Measurements from ENCODE around the gene CARD19. TPM values are rescaled to one million over a fixed set of nuclear protein-coding genes. Genes with fewer than 3 reads are reported as not detected.

CARD19 gene
- total RNA-seq, 1 experiment from 2014 or later, result 11.4 TPM

DNA sequence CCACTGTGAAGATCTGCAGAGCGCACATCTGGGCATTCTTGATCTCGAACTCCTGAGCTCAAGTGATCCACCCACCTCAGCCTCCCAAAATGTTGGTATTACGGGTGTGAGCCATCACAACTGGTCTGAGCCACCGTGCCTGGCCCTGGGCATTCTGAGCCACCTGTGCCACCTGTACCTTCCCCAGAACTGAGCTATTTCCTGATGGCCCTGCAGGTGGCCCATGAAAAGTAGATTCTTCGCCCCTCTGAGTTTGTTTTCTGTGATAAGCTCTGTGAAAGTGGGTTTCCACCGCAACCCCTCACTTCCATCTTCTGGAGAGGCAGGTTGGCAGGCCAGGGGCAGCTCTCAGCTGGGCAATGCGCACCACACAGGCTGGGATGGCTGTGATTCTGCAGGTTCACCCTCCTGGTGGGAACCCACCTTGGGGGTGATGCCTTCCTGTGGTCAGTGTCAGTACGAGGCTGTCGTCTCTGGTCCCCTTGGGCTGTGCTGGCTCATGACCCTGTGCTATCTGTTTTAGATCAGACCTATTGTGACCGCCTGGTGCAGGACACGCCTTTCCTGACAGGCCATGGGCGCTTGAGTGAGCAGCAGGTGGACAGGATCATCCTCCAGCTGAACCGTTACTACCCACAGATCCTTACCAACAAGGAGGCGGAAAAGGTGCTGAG is 11.3 kb downstream of the CARD19 start:
- POLR2A ChIA-PET, result no interaction called here
- Mint-ChIP-seq H3K4me1 (ENCODE audit: low read depth, unreplicated experiment) (no peaks in the 10 kb centered on the region), H3K4me3 (ENCODE audit: unreplicated experiment) (no peak overlapping the region), H3K9me3 (ENCODE audit: unreplicated experiment) (peaks cover 10% of the 10 kb centered on the region), H3K27me3 (ENCODE audit: insufficient read depth, unreplicated experiment) (no peaks in the 10 kb centered on the region), H3K27ac (ENCODE audit: unreplicated experiment) (no peak overlapping the region), H3K36me3 (ENCODE audit: insufficient read depth, unreplicated experiment) (no peaks in the 10 kb centered on the region)
- Histone ChIP-seq H3K4me3 (ENCODE audit: low read depth, low read length) (no peak overlapping the region), H3K36me3 (ENCODE audit: control insufficient read depth, insufficient read depth, low read length) (no peaks in the 10 kb centered on the region), H3K9me3 (no peaks in the 10 kb centered on the region), H3K4me1 (no peaks in the 10 kb centered on the region), H3K27me3 (replicated peaks; ENCODE audit: control insufficient read depth, insufficient read depth, low read length) (no peaks in the 10 kb centered on the region)
- DNase-seq, result no peak
- intact Hi-C loops (cut with micrococcal nuclease; ENCODE audit: unreplicated experiment), result no loop called here
- TF ChIP-seq, protein P1, sequence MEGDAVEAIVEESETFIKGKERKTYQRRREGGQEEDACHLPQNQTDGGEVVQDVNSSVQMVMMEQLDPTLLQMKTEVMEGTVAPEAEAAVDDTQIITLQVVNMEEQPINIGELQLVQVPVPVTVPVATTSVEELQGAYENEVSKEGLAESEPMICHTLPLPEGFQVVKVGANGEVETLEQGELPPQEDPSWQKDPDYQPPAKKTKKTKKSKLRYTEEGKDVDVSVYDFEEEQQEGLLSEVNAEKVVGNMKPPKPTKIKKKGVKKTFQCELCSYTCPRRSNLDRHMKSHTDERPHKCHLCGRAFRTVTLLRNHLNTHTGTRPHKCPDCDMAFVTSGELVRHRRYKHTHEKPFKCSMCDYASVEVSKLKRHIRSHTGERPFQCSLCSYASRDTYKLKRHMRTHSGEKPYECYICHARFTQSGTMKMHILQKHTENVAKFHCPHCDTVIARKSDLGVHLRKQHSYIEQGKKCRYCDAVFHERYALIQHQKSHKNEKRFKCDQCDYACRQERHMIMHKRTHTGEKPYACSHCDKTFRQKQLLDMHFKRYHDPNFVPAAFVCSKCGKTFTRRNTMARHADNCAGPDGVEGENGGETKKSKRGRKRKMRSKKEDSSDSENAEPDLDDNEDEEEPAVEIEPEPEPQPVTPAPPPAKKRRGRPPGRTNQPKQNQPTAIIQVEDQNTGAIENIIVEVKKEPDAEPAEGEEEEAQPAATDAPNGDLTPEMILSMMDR (IDR thresholded peaks at IDR 0.05; ENCODE audit: insufficient read depth in 1 of 2, low read depth in 1 of 2, low read length in 1 of 2, severe bottlenecking in 1 of 2, unreplicated experiment in 1 of 2), result no peak
- CTCF ChIA-PET, result no interaction called here
- BruUV-seq (replicated peaks), result no TSS peak

DNA sequence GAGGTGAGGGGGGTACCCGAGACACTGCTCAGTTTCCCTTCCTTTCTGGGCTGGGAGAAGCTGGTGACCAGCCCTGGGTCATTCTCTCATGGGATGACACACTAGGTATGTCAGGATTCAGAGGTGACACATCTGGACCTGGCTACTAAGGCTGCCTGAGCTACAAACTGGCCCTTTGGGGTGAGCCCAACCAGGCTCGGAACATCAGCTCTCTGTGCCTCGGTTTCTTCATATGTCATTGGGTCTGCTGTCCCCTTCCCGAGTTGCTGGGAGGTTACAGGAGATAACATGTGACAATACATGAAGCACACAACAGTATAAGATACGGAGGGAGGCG is 11.8 kb downstream of the CARD19 start:
- ChIA-PET POLR2A (no interaction called here), CTCF (no interaction called here)
- no peak overlapping the region for H3K4me3 Mint-ChIP-seq (ENCODE audit: unreplicated experiment)
- no peaks in the 10 kb centered on the region for H3K4me1 ChIP-seq
- intact Hi-C loops (cut with micrococcal nuclease; ENCODE audit: unreplicated experiment), result no loop called here
- no peaks in the 10 kb centered on the region for H3K36me3 ChIP-seq (ENCODE audit: control insufficient read depth, insufficient read depth, low read length)
- H3K9me3 ChIP-seq, result no peaks in the 10 kb centered on the region
- H3K27ac Mint-ChIP-seq (ENCODE audit: unreplicated experiment), result no peak overlapping the region
- TF ChIP-seq, protein P1 (IDR thresholded peaks at IDR 0.05; ENCODE audit: insufficient read depth in 1 of 2, low read depth in 1 of 2, low read length in 1 of 2, severe bottlenecking in 1 of 2, unreplicated experiment in 1 of 2), result no peak
- no TSS peak for BruUV-seq (replicated peaks)
- H3K9me3 Mint-ChIP-seq (ENCODE audit: unreplicated experiment), result peaks cover 10% of the 10 kb centered on the region
- H3K27me3 ChIP-seq (replicated peaks; ENCODE audit: control insufficient read depth, insufficient read depth, low read length), result no peaks in the 10 kb centered on the region
- H3K4me3 ChIP-seq (ENCODE audit: low read depth, low read length), result no peak overlapping the region
- no peaks in the 10 kb centered on the region for H3K4me1 Mint-ChIP-seq (ENCODE audit: low read depth, unreplicated experiment)
- no peaks in the 10 kb centered on the region for H3K27me3 Mint-ChIP-seq (ENCODE audit: insufficient read depth, unreplicated experiment)
- no peak for DNase-seq
- no peaks in the 10 kb centered on the region for H3K36me3 Mint-ChIP-seq (ENCODE audit: insufficient read depth, unreplicated experiment)

DNA sequence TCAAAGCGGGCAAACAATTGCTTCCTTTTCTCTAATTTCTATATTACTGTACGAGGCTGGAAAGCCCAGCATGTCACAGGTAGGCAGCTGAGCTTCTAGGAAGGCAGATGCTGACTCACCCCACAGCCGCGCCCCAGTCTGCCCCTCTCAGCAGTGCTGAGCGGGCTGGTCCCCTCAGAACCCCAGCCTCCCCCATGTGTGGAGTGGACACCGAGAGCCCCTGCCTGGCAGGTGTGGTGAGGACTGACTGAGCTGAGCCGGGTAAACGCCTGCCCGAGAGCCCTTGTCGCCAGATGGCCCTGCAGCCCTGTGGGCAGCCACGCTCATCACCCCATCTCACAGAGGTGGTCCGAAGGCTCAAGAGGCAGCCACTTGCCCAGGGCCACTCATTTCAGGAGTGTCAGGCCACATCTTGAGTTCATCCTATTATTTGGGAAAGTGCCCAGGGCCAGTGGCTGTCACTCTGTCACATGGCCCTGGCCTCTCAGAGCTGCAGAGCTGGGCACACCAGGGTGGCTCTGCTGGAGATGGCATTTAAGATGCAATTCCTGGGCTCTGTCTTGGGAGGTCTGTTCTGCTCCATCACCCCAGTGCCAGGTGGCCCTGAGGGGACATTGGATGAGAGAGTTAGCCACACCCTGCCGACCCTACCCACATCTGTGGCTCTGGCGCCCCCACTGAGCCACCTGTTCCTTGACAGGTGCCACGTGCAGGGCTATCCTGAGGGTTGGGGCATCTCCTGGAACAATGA is 12.4 kb downstream of the CARD19 start:
- no peaks in the 10 kb centered on the region for H3K9me3 ChIP-seq
- ChIA-PET POLR2A (no interaction called here), CTCF (interaction anchor here (0.7 to 0.9 kb wide), 4 partner anchors 13 to 150 kb away, joined by 3 to 7 read pairs (median 4); partner anchors contain the start of gene NINJ1)
- H3K4me3 ChIP-seq (ENCODE audit: low read depth, low read length), result no peak overlapping the region
- H3K27me3 ChIP-seq (replicated peaks; ENCODE audit: control insufficient read depth, insufficient read depth, low read length), result no peaks in the 10 kb centered on the region
- no peak overlapping the region for H3K27ac Mint-ChIP-seq (ENCODE audit: unreplicated experiment)
- TF ChIP-seq, protein P1 (IDR thresholded peaks at IDR 0.05; ENCODE audit: insufficient read depth in 1 of 2, low read depth in 1 of 2, low read length in 1 of 2, severe bottlenecking in 1 of 2, unreplicated experiment in 1 of 2), result no peak
- H3K36me3 ChIP-seq (ENCODE audit: control insufficient read depth, insufficient read depth, low read length), result no peaks in the 10 kb centered on the region
- H3K27me3 Mint-ChIP-seq (ENCODE audit: insufficient read depth, unreplicated experiment), result no peaks in the 10 kb centered on the region
- no peaks in the 10 kb centered on the region for H3K36me3 Mint-ChIP-seq (ENCODE audit: insufficient read depth, unreplicated experiment)
- H3K9me3 Mint-ChIP-seq (ENCODE audit: unreplicated experiment), result peaks cover 10% of the 10 kb centered on the region
- intact Hi-C loops (cut with micrococcal nuclease; ENCODE audit: unreplicated experiment), result loop anchor here (1.0 kb wide), 1 partner anchor 197 kb away; no protein-coding TSS in a partner anchor
- H3K4me1 ChIP-seq, result no peaks in the 10 kb centered on the region
- DNase-seq, result no peak
- H3K4me1 Mint-ChIP-seq (ENCODE audit: low read depth, unreplicated experiment), result no peaks in the 10 kb centered on the region
- BruUV-seq (replicated peaks), result no TSS peak
- H3K4me3 Mint-ChIP-seq (ENCODE audit: unreplicated experiment), result no peak overlapping the region
